ENCODE results near the gene IARS2.
"Not testable (repeated sequence)": the region's sequence is repeated elsewhere in the genome, so short reads cannot be mapped to it uniquely, and the experiment has no call there.

Gene IARS2

DNA sequence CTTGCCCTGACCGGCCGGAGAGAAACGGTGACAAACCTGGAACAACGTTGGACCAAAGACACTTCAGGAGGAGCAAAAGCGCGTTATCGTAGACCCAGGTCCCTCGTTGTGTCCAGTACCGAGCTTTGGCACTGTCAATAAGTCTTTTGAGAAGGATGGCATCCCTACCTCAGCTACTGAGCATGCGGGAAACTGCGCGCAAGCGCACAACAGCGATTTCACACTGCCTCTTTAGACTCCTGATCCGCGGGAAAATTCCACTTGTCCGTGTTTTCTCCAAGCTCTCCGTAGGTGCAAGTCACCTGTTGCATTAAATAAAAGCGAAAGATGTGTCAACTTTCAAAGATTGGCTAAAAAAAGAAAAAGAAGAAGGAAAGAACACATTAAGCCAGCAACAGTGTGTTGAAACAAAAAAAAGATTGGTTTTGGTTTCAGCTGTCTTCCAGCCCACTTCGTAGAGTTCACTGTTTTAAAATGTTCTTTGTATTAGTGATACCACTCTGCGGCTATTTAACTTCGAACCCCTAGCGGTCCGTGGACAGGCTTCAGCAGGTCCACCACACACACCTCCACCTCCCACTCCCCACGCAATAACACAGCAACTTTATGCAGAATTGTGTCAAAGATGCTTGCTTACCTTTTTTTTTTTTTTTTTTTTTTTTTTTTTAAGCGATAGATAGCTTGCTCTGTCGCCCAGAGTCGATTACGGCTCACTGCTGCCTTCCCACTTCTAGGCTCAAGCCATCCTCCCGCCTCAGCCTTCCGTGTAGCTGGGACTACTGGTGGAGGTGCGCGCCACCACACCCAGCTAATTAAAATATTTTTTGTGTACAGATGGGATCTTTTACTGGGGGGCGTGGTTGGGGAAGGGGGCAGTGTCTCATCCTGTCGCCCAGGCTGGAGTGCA is 4.0 kb upstream of the IARS2 start, which contains the start of gene BPNT1:
TSS of gene BPNT1 (minus strand) at position 139 of the 907 bp plus-strand sequence. CDS start 9,942 bp downstream, outside the sequence.
- no peak for TF ChIP-seq CTCF (IDR thresholded peaks at IDR 0.05; ENCODE audit: control insufficient read depth, insufficient read depth, low read depth, low read length, missing control alignments)
- DNase-seq (ENCODE audit: low read depth) = peak; percentile 77
- peak within 1 kb of the TSS; percentile 49 for H3K4me3 ChIP-seq (ENCODE audit: control insufficient read depth, low read depth, low read length)

- no peak for DNase-seq (ENCODE audit: low read depth)
- no peak overlapping the region for H3K4me3 ChIP-seq (ENCODE audit: control insufficient read depth, low read depth, low read length)
- TF ChIP-seq CTCF (IDR thresholded peaks at IDR 0.05; ENCODE audit: control insufficient read depth, insufficient read depth, low read depth, low read length, missing control alignments) = no peak
These were observed 1.2 kb upstream of the IARS2 start for GRCh38 chr1:220092694-220093093.

DNA sequence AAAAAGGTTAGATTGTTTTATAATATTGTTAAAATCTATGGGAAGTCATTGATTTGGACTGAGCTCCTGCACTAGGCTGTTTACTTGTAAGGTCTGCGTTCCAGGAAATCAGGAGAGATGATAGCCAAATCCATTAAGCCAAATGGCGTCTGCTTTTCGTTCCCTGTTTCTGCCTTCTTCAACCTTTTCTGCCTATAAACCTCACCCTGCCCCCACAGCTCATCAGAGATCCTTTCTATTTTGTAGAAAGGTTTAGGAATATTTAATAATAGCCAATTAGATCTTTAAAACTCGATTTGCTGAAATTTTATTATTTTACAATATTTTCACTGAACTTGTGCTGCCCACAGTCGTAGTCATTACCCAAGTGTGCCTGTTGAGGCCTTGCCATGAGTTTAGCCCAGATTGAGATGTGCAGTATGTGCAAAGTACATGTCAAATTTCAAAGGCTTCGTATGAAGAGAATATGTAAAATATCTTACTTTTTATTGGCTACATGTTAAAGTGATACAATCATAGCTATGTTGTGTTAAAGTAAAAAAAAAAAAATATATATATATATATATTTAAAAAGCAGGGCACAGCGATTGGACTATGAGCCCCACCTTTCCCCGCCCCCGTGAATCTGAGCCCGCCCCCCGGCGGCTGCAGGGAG is 444 bp upstream of the IARS2 start:
- no peak for DNase-seq (ENCODE audit: low read depth)
- H3K4me3 ChIP-seq (ENCODE audit: control insufficient read depth, low read depth, low read length) = no peak overlapping the region
- TF ChIP-seq CTCF (IDR thresholded peaks at IDR 0.05; ENCODE audit: control insufficient read depth, insufficient read depth, low read depth, low read length, missing control alignments) = no peak

GRCh38 chr1:220099826-220100225 is 5.9 kb downstream of the IARS2 start:
- no peak for TF ChIP-seq CTCF (IDR thresholded peaks at IDR 0.05; ENCODE audit: control insufficient read depth, insufficient read depth, low read depth, low read length, missing control alignments)
- DNase-seq (ENCODE audit: low read depth) = no peak
- H3K4me3 ChIP-seq (ENCODE audit: control insufficient read depth, low read depth, low read length) = no peak overlapping the region

DNA sequence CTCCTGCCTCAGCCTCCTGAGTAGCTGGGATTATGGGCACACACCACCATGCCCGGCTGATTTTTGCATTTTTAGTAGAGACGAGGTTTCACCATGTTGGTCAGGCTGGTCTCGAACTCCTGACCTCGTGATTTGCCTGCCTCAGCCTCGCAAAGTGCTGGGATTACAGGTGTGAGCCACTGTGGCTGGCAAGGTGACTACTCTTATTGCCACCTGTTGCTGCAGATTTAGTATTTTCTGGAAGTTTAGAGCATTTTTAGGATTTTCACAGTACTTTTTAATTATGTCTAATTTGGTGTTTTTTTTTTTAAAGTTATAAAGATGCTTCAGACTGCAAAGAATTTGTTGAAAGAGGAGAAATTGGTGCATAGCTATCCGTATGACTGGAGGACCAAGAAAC is 16.5 kb downstream of the IARS2 start:
- not testable (repeated sequence) for DNase-seq (ENCODE audit: low read depth); H3K4me3 ChIP-seq (ENCODE audit: control insufficient read depth, low read depth, low read length)

DNA sequence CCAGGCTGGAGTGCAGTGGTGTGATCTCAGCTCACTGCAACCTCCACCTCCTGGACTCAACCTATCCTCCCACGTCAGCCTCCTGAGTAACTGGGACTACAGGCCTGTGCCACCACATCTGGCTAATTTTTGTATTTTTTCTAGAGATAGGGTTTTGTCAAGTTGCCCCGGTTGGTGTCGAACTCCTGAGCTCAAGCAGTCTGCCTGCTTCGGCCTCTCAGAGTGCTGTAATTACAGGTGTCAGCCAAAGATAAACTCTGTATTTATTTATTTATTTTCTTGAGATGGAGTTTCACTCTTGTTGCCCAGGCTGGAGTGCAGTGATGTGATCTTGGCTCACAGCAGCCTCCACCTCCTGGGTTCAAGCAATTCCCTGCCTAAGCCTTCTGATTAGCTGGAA is 18.7 kb downstream of the IARS2 start:
- not testable (repeated sequence) for DNase-seq (ENCODE audit: low read depth); H3K4me3 ChIP-seq (ENCODE audit: control insufficient read depth, low read depth, low read length)

- no peak for DNase-seq (ENCODE audit: low read depth)
- TF ChIP-seq CTCF (IDR thresholded peaks at IDR 0.05; ENCODE audit: control insufficient read depth, insufficient read depth, low read depth, low read length, missing control alignments) = peak; percentile 60
These were observed 19.3 kb downstream of the IARS2 start for GRCh38 chr1:220113136-220113695.

More at GRCh38 chr1:220113136-220113695, 19.3 kb downstream of the IARS2 start:
- no peak overlapping the region for H3K4me3 ChIP-seq (ENCODE audit: control insufficient read depth, low read depth, low read length)

Data from AG09309 (cell line).